Type B pancreatic cell (in vitro differentiated cells): ENCODE measurements around the gene DEGS2. TPM values are rescaled to one million over a fixed set of nuclear protein-coding genes. Genes with fewer than 3 reads are reported as not detected.
A peak's percentile ranks its signal among the peaks of the same experiment; 100 is the strongest.
"Not testable (repeated sequence)": the region's sequence is repeated elsewhere in the genome, so short reads cannot be mapped to it uniquely, and the experiment has no call there.

Experiments used
- DNase-seq: peaks from one replicate; pipeline ENCODE4 v3.0.0; 2021; ENCODE audit warnings: mixed read lengths; ENCODE audit not compliant: unreplicated experiment; ENCODE audit errors: extremely low spot score
- H3K27ac Mint-ChIP-seq: 2 replicates; pipeline ENCODE4 v1.8.0; 2021; ENCODE audit warnings: mild to moderate bottlenecking, mixed read lengths
- H3K27me3 Mint-ChIP-seq: 2 replicates; pipeline ENCODE4 v1.8.0; 2021; ENCODE audit warnings: mixed read lengths
- H3K36me3 Mint-ChIP-seq: 2 replicates; pipeline ENCODE4 v1.8.0; 2021; ENCODE audit warnings: mixed read lengths
- H3K4me1 Mint-ChIP-seq: one replicate; pipeline ENCODE4 v1.8.0; 2021; ENCODE audit warnings: mixed read lengths; ENCODE audit not compliant: unreplicated experiment
- H3K4me3 Mint-ChIP-seq: 2 replicates; pipeline ENCODE4 v1.8.0; 2021; ENCODE audit warnings: mild to moderate bottlenecking, mixed read lengths
- H3K9me3 Mint-ChIP-seq: 2 replicates; pipeline ENCODE4 v1.8.0; 2021; ENCODE audit warnings: mixed read lengths
- CTCF ChIP-seq: fragments of 200-600 bp; sonication (generic); conservative IDR thresholded peaks from 2 replicates; pipeline ENCODE4 v1.5.0; 2021; ENCODE audit warnings: antibody characterized with exemption, mild to moderate bottlenecking
- total RNA-seq: library from RNA; stranded (reverse); gene quantifications from 2 replicates; pipeline ENCODE4 v1.2.1, GENCODE V29; 2021; ENCODE audit warnings: low replicate concordance

DEGS2 gene
- total RNA-seq, 1 donor from 2014 or later, result 5.2 TPM

- Mint-ChIP-seq H3K27me3 (peaks cover 23% of the 10 kb centered on the region), H3K36me3 (no peaks in the 10 kb centered on the region), H3K4me3 (no peak overlapping the region), H3K4me1 (peaks cover 3% of the 10 kb centered on the region), H3K27ac (no peak overlapping the region), H3K9me3 (no peaks in the 10 kb centered on the region)
- no peak for DNase-seq
- TF ChIP-seq CTCF, result no peak
Observed at GRCh38 chr14:100165831-100166440, 6.5 kb upstream of the DEGS2 start.

- Mint-ChIP-seq H3K27ac (peak overlapping the region; percentile 54), H3K4me3 (no peak overlapping the region), H3K36me3 (no peaks in the 10 kb centered on the region), H3K9me3 (no peaks in the 10 kb centered on the region), H3K27me3 (peaks cover 25% of the 10 kb centered on the region), H3K4me1 (peaks cover 3% of the 10 kb centered on the region)
- DNase-seq, result no peak
- no peak for TF ChIP-seq CTCF
Observed at GRCh38 chr14:100165376-100165775, 5.9 kb upstream of the DEGS2 start.

DNA sequence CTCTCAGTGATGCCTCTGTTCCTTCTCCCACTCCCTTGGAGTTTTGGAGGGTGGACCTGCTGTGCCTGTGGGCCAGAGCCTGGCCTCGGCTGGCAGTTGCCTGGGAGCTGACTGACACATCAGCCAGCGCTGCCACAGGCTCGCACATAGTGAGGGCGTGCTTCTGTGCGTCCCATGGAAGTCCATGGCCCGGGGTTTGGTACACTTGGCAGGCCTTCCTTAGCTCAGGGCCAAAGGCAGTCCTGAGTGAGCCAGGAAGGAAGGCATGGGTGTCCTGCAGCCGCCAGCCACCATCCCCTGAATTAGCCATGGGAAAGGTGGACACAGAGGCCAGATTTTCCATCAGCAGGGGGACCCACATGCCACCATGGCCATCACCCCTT, 1.1 kb upstream of the DEGS2 start:
- Mint-ChIP-seq H3K9me3 (no peaks in the 10 kb centered on the region), H3K27ac (no peak overlapping the region), H3K4me1 (peaks cover 12% of the 10 kb centered on the region), H3K27me3 (peaks cover 58% of the 10 kb centered on the region), H3K36me3 (no peaks in the 10 kb centered on the region), H3K4me3 (no peak overlapping the region)
- no peak for DNase-seq
- no peak for TF ChIP-seq CTCF

DNA sequence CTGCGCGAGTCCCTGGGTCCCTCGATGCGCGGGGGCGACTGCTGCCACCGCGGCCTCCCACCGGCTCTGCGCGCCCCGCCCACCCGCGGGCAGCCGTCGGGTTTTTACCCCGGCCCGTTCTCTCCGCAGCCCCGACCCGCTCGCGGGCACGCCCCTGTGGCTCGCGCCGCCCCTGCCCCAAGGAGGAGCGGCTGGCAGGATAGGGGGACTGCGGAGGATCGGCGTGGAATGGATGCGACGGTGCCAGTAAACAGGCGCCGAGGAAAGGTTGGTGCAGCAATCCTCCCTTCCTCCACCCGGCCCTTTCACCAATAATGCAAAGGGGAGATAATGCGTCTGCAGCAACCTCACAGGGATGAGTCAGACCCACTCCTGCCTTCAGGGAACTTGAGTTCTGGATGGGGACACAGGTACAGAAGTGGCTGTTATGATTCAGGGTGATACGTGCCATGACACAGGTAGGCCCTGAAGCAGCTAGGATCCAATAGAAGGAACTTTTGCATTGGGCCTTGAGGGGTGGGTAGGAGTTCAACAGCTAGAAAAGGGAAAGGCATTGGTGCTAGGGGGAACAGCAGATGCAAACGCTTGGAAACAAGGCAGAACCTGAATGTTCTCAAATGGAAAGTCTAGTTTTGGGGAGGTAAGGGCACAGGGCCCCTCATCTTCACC, 554 bp upstream of the DEGS2 start:
- Mint-ChIP-seq H3K9me3 (peaks cover 2% of the 10 kb centered on the region), H3K36me3 (no peaks in the 10 kb centered on the region), H3K27ac (no peak overlapping the region), H3K4me3 (peak overlapping the region; percentile 75), H3K4me1 (peaks cover 16% of the 10 kb centered on the region), H3K27me3 (peaks cover 59% of the 10 kb centered on the region)
- TF ChIP-seq CTCF, result no peak
- no peak for DNase-seq

DNA sequence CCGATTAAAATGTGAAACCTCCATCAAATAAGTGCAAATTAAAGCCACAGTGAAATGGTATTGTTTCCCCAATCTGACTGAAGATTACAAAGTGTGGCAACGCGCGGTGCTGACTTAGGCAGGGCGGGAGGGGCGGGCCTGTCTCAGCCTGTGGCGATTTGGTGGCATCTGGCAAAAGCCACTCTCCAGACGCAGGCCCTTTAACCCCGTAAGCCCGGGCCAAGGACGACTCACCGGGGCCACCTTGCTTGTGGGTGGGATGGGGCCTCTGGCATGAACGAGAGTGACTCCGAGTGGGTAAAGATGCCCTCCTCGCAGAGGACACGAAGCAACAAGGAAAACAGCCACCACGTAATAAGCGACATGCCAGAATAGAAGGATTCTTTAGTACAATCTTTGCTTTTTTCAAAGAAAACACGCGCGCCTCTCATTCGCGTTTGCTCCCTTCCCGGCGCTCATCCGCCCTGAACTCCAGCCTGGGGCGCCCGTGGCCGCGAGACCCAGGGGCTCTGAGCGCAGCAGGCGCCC, 815 bp downstream of the DEGS2 start:
- TF ChIP-seq CTCF, result no peak
- no peak overlapping the region for H3K27ac Mint-ChIP-seq
- peak overlapping the region; percentile 65 for H3K4me3 Mint-ChIP-seq
- peaks cover 58% of the 10 kb centered on the region for H3K27me3 Mint-ChIP-seq
- peaks cover 5% of the 10 kb centered on the region for H3K9me3 Mint-ChIP-seq
- DNase-seq, result no peak
- H3K36me3 Mint-ChIP-seq, result no peaks in the 10 kb centered on the region
- H3K4me1 Mint-ChIP-seq, result peaks cover 16% of the 10 kb centered on the region

DNA sequence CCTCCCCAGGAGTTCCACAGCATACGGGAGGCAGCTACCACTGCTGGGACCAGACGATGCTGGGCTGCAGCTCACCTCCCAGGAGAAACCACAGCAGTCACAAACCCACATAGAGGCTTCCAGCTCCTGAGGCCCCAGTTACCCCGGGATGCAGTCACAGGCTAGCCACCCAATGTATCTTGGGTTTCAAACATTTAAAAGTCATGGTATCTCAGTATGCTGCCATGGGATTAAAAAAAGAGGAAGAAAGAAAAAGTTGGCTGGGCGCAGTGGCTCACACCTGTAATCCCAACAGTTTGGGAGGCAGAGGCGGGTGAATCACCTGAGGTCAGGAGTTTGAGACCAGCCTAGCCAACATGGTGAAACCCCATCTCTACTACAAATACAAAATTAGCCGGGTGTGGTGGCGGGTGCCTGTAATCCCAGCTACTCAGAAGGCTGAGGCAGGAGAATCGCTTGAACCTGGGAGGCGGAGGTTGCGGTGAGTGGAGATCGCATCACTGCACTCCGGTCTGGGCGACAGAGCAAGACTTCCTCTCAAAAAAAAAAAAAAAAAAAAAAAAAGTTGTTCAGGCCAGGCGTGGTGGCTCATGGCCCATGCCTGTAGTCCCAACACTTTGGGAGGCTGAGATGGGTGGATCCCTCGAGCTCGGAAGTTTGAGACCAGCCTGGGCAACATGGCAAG, 1.8 kb downstream of the DEGS2 start:
- not testable (repeated sequence) for H3K36me3 Mint-ChIP-seq, H3K9me3 Mint-ChIP-seq, H3K27ac Mint-ChIP-seq, DNase-seq
- H3K27me3 Mint-ChIP-seq, result peaks cover 55% of the 10 kb centered on the region
- H3K4me1 Mint-ChIP-seq, result peaks cover 16% of the 10 kb centered on the region
- H3K4me3 Mint-ChIP-seq, result peak overlapping the region; percentile 39
